GM12878 (cell line): ENCODE measurements around the gene MBD3L2. TPM values are rescaled to one million over a fixed set of nuclear protein-coding genes. Genes with fewer than 3 reads are reported as not detected.
A peak's percentile ranks its signal among the peaks of the same experiment; 100 is the strongest.

Experiments used
- CBX5 ChIP-seq: sonication (generic); IDR thresholded peaks from 2 replicates; pipeline ENCODE4 v1.6.1; 2016; ENCODE audit warnings: low read depth, moderate library complexity, mild to moderate bottlenecking, inconsistent platforms
- EP300 ChIP-seq, 2 experiments: fragments of 150-350 bp in 1 of 2; IDR thresholded peaks; 2 replicates each; pipeline ENCODE4 v1.6.1; 2011 to 2012; ENCODE audit warnings: low read depth in 2 of 2, low read length in 2 of 2, borderline replicate concordance in 1 of 2, improper control_type of control experiment in 1 of 2, inconsistent platforms in 1 of 2; ENCODE audit not compliant: control insufficient read depth in 1 of 2
- HDAC2 ChIP-seq: fragments of 200-600 bp; sonication (generic); IDR thresholded peaks from 2 replicates; pipeline ENCODE4 v1.6.1; 2017
- IRF3 ChIP-seq: fragments of 450-650 bp; IDR thresholded peaks from 2 replicates; pipeline ENCODE4 v1.6.1; 2014; ENCODE audit warnings: mild to moderate bottlenecking
- MTA2 ChIP-seq: fragments of 450-650 bp; IDR thresholded peaks from 2 replicates; pipeline ENCODE4 v1.6.1; 2016; ENCODE audit warnings: low read depth, mild to moderate bottlenecking, moderate library complexity
- NBN ChIP-seq: fragments of 450-650 bp; IDR thresholded peaks from 2 replicates; pipeline ENCODE4 v1.6.1; 2016
- NKRF ChIP-seq: fragments of 450-650 bp; conservative IDR thresholded peaks from 2 replicates; pipeline ENCODE4 v1.6.1; 2017; ENCODE audit warnings: mild to moderate bottlenecking, moderate library complexity
- RELB ChIP-seq: fragments of 450-650 bp; IDR thresholded peaks from 2 replicates; pipeline ENCODE4 v1.6.1; 2017; ENCODE audit warnings: low read depth, mild to moderate bottlenecking, moderate library complexity
- SRF ChIP-seq, 2 experiments: IDR thresholded peaks; 2 replicates each; pipeline ENCODE4 v1.6.1; 2011; ENCODE audit warnings: low read depth in 2 of 2, low read length in 2 of 2, mild to moderate bottlenecking in 1 of 2, moderate library complexity in 1 of 2
- USF1 ChIP-seq: IDR thresholded peaks from 2 replicates; pipeline ENCODE4 v1.6.1; 2011; ENCODE audit warnings: borderline replicate concordance, low read depth, mild to moderate bottlenecking, moderate library complexity, mixed read lengths, low read length; ENCODE audit not compliant: insufficient read depth; ENCODE audit errors: extremely low read length
- YY1 ChIP-seq: IDR thresholded peaks from 2 replicates; pipeline ENCODE4 v1.6.1; 2011; ENCODE audit warnings: low read depth, mild to moderate bottlenecking, low read length
- ZBED1 ChIP-seq: IDR thresholded peaks from 2 replicates; pipeline ENCODE4 v1.6.1; 2016; ENCODE audit warnings: borderline replicate concordance
- ZBTB33 ChIP-seq: fragments of 450-650 bp; IDR thresholded peaks from 2 replicates; pipeline ENCODE4 v1.6.1; 2017; ENCODE audit warnings: mild to moderate bottlenecking
- ZBTB40 ChIP-seq: fragments of 450-650 bp; IDR thresholded peaks from 2 replicates; pipeline ENCODE4 v1.6.1; 2016; ENCODE audit warnings: mild to moderate bottlenecking, moderate library complexity, borderline replicate concordance
- ZNF207 ChIP-seq: fragments of 450-650 bp; IDR thresholded peaks from 2 replicates; pipeline ENCODE4 v1.6.1; 2014; ENCODE audit warnings: antibody characterized with exemption, mild to moderate bottlenecking, borderline replicate concordance
- ZNF274 ChIP-seq: IDR thresholded peaks from one replicate; pipeline ENCODE4 v1.8.0; 2011; ENCODE audit not compliant: insufficient read length, insufficient read depth
- polyA plus RNA-seq, 11 experiments: library from polyadenylated mRNA; depleted of rRNA in 4 of 11; unstranded in 6 of 11; stranded (reverse) in 5 of 11; fragments of >200 nt; fragmentation: Nextera tagmentation in 4 of 11; fragmentation: Illumina TruSeq in 1 of 11; extraction: Ambion mirVana in 4 of 11; extraction: Trizol in 1 of 11; gene quantifications; 1 replicate in 1 of 11; 2 replicates in 10 of 11; pipeline versions ENCODE4 v1.2.1 to v1.2.3, GENCODE V29; 2011 to 2016; ENCODE audit warnings: inconsistent platforms in 2 of 11, missing spikeins in 2 of 11, low read depth in 1 of 11
- total RNA-seq, 4 experiments: library from RNA; depleted of rRNA in 3 of 4; stranded (reverse); fragments of >200 nt in 3 of 4; fragmentation: Illumina TruSeq in 1 of 4; extraction: Trizol in 1 of 4; gene quantifications; 2 replicates each; pipeline versions ENCODE4 v1.2.1 to v1.2.3, GENCODE V29; 2013 to 2021

The MBD3L2 gene
- total and polyA plus RNA-seq, 10 of the 15 experiments (the other 5 are each of a cell fraction or from before 2014, with no cell fraction given), result not detected

- TF ChIP-seq EP300 (IDR thresholded peaks at IDR 0.05; ENCODE audit: borderline replicate concordance in 1 of 2, control insufficient read depth in 1 of 2, low read depth in 2 of 2, low read length in 2 of 2) (no peak), YY1 (no peak), CBX5 (peak; percentile 98), NBN (no peak), ZBED1 (no peak; the same call in 1 of the 2 replicates), ZBTB40 (peak; percentile 24; the same call in 1 of the 2 replicates), SRF (IDR thresholded peaks at IDR 0.05; ENCODE audit: low read depth in 2 of 2, low read length in 2 of 2) (no peak), ZNF207 (no peak), USF1 (no peak), RELB (peak; percentile 61), ZNF274 (peak; percentile 90), ZBTB33 (peak; percentile 30; the same call in 1 of the 2 replicates), MTA2 (no peak), IRF3 (no peak), HDAC2 (no peak), NKRF (no peak)
- TF ChIP-seq, all 136 proteins: peak for 9
These were observed 34.2 kb downstream of the MBD3L2 start (continued) for GRCh38 chr19:7083076-7083956.
